Mesenteric fat pad (tissue), 1 donor: ENCODE data around the gene PXDN. TPM values are rescaled to one million over a fixed set of nuclear protein-coding genes. Genes with fewer than 3 reads are reported as not detected.
"Not testable (repeated sequence)": the region's sequence is repeated elsewhere in the genome, so short reads cannot be mapped to it uniquely, and the experiment has no call there.

Experiments used
- DNase-seq: peaks from one replicate; pipeline ENCODE4 v3.0.0-alpha.2; 2020; ENCODE audit warnings: low spot score
- total RNA-seq: library from RNA; stranded (reverse); fragmentation: NEBNext Ultra II Directional; extraction: Animal tissue kit (Norgen Biotek cat#: 25700); gene quantifications from one replicate; pipeline ENCODE4 v1.2.1, GENCODE V29; 2021
- donor health status: DM: yes; HTN: yes; CAD: no.

The PXDN gene
- total RNA-seq, 1 donor from 2014 or later, result 228 TPM

GRCh38 chr2:1635823-1636222 is 108.5 kb downstream of the PXDN start:
- DNase-seq, result peak; percentile 76

GRCh38 chr2:1634681-1635341 is 109.5 kb downstream of the PXDN start:
- peak; percentile 84 for DNase-seq

GRCh38 chr2:1633936-1634587 is 110.3 kb downstream of the PXDN start:
- DNase-seq, result peak; percentile 83

DNA sequence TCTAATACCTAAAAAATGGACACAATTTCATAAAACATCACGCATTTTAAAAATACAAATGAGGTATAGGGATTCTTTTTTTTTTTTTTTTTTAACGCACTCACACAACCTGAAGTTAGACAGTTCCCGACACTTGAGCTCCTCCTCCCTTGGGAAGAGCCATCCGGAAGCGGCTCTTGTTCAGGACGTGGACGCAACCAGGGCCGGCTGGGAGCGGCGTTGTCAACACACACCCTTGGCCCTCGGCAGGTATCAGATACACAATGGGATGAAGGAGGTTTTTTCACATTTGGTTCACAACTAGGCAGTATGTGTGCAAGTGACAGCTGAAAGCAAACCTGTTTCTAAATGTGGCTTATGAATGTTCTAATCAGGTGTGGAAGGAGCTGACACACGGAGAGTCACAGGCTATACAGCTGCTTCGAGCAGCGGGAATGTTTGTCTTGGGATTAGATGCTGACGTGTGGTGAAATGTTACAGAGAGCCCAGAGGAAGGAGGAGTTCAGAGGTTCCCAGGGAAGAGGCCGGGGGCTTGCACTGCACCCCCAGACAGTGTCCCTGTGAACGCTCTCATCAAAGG is 111.1 kb downstream of the PXDN start:
- DNase-seq, result peak; percentile 60

DNA sequence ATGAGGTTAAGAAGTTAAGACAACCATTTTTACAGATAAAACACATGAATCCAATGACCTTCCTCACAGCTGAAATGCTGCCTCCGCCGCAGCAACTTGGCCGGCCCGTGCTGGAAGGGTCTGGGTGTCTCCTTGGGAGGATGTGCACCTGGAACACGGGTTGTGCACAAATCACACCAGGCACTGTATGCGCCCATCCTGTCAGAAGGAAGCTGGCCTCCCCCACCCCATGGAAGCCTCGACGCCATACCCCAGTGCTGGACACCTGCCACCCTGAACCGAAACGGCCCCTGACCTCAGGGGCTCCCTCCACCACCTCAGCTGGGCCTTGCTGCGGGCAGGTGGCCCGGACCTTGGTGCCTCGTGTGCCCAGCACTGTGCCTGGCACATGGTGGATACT is 111.8 kb downstream of the PXDN start:
- peak; percentile 83 for DNase-seq

- DNase-seq, result peak; percentile 22
Measured at GRCh38 chr2:1632002-1632348, 112.3 kb downstream of the PXDN start.

DNA sequence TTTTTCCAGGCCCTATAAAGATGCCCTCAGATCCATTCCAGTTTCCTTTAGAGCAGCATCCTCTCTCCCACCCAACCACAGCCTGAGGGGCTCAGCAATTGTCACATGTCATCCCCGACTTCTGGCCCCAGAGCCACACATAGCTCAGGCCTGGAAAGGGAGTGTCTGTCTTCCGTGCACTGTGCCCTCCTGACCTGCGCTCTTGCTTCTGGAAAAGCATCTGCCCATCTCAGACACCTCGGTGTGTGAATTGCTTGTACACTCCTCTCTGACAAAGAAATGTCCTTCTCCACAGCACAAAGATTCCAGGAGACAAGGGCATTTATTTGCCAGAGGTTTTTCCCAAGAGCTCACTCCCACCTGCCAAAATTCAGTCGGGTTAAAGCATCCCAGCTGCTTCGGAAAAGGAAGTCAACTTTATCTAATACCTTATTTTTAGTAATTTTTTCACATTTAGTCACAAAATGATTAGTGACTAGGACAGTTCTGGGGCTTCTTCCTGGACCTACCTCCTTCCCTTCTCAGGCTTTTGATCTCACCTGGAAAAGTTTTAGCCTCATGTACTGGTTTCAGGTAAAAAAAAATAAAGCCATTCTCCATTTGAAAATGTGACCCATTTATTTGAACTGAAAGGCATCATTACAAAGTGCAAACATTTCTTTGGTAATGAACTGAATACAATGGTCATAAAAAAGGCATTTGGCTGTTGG is 112.9 kb downstream of the PXDN start:
- DNase-seq, result peak; percentile 41

DNA sequence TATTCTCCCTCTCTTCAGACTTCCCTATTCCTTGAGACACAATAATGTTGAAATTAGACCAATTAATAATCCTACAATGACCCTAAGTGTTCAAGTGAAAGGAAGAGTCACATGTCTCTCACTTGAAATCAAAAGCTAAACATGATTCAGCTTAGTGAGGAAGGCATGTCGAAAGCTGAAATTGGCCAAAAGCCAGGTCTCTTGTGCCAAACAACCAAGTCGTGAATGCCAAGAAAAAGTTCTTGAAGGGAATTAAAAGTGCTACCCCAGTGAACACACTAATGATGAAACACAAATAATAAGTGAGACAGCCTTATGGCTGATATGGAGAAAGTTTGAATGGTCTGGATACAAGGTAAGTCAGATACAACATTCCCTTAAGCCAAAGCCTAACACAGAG is 115.4 kb downstream of the PXDN start:
- DNase-seq, result peak; percentile 22

- peak; percentile 47 for DNase-seq
Measured at GRCh38 chr2:1627628-1628381, 116.5 kb downstream of the PXDN start.

DNA sequence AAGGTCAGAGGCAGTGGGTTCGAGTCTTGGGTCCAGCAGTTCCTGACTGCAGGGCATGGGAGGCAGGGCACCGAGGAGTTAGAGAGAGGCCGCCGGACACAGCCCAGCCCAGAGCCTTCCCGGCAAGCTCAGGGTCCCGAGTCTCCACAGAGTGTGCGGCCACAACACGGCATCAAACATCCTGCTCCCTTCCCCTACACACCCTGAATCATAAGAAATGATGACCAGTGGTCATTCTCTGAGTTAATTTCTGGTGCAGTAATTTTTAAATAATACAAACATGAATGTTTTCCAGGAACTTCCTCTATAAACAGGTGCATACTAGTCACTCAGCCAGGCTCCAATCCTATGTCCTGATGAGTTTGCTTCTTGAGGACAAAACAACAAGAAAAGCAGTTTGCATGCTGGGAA is 118.0 kb downstream of the PXDN start:
- DNase-seq, result peak; percentile 64

DNA sequence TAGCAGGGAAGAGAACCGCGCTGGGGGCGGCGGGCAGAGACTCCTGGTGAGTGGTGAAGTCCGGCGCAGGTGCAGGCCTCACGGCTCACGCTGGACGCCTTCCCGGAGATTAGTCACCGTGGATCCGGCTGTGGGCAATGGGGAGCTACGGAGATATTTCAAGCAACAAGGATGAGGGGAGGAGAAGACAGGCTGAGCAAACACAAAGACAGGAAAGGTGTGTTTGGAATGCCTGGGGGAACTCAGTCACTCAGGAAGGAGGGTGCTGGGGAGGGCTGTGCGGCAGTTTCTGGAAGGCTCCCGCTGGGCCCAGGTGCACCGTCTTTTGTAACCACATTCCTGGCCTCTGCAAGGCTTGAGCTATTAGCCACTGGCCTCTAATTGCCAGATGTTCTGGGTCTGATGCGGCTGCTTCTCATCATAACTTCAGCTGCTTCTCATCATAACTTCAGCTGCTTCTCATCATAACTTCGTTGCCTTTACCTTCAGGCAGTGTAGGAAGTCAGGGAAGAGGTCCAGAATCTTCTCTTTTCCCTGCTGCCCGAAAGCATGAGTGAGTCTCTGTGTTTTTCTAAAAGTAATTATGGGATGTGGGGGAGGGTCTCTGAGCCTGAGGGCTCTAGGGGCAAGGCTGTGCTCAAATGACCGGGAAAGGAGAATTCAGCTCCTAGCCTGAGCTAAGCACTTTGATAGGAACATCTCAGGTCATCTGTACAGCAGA is 118.9 kb downstream of the PXDN start:
- peak; percentile 88 for DNase-seq

DNA sequence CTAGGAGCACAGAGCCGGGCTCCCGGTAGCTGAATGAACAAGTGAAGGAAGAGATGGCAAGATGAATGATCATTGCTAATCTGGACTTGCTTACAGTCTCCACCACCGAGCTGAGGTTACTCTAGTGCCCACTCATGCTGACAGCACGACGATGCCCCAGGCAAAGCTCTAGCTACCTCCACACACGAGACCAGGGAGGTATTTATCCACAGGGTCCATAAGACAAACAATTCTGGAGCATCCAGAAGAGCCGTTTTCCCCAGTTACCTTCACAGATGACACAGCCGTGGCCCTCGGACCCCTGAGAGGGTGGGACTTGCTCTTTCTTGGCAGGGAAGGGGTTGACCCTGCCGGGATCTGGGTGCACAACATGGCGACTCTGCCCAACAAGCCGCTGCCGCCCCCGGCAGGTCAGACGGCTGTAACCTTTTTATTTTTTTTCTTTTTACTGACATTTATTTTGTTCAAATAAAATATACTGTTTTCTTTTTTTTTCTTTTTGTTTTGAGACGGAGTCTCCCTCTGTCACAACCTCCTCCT is 120.3 kb downstream of the PXDN start:
- peak; percentile 73 for DNase-seq

DNA sequence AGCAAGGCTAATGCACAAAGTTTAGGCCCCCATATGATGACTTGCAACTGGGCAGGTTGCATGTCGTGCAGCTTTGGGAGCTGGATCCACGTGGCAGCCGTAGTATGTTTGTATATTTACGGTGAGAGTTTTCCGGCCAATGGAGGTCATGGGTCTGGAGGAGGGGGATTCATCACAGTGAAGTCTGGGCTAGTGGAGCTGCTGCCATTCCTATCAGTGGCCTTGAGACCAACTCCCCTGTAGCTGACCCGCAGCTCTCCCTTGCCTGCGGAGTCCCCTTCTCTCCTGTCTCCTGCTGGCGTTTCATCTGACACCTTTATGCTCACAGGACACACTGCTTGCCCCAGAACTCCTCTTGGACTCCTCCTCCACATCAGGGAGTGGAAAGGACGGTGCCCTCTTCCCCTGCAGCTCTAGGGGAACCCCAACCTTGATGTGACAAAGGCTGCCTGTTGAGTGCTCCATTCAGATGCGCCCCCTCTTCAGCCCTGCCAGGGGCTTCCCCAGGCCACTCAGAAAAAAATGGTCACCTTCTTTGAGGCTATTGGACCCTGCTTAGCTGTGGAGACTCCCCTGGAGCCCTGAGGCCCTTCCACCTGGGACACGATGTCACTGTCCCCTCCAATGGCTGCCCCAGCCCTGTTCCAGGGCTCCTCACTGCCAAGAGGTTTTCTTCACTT is 121.7 kb downstream of the PXDN start:
- DNase-seq, result peak; percentile 59

DNA sequence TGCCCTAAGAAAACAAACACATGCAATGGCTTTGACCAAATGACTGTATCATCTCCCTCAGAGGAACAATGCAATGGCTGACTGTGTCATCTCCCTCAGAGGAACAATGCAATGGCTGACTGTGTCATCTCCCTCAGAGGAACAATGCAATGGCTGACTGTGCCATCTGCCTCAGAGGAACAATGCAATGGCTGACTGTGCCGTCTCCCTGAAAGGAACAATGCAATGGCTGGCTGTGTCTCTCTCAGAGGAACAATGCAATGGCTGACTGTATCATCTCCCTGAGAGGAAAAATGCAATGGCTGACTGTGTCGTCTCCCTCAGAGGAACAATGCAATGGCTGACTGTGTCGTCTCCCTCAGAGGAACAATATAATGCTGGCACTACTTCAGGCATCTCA is 122.3 kb downstream of the PXDN start:
- not testable (repeated sequence) for DNase-seq

DNA sequence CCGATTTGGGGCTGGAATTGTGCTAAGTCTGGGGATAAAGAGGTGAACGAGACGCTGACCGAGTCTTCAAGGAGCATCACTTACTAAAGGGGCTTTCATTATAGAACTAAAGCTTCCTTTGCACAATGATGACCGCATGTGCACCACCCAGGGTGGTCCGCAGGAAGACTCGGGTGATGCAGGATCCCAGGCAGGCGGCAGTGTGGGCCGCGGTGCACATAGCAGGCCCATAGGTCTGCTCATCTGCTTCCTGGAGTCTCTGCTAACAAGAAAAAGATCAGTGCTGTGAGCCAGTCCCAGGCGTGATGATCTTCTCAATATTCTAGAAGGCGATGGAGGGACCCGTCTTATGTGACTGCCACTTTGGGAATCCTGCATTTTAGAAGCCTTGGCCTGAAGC is 122.8 kb downstream of the PXDN start:
- peak; percentile 51 for DNase-seq

GRCh38 chr2:1621041-1621440 is 123.3 kb downstream of the PXDN start:
- no peak for DNase-seq

DNA sequence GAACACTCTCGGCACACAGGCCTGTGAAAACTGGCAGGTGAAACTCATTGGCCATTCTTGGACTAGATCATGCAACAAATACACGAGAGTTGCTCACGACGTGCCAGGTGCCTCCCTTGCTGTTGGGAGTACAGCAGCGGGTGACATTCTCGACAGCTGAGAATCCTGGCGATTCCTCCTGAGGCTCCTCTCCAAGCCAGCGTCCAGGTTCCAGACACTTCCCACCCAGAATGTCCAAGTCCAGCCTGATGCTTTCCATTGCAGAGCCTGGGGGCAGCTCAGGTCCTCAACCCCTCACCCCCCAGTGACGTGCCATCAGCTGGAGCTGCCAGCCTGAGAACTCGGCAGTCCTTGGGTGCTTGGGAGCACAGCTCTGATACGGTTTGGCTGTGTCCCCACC is 124.2 kb downstream of the PXDN start:
- peak; percentile 81 for DNase-seq

DNA sequence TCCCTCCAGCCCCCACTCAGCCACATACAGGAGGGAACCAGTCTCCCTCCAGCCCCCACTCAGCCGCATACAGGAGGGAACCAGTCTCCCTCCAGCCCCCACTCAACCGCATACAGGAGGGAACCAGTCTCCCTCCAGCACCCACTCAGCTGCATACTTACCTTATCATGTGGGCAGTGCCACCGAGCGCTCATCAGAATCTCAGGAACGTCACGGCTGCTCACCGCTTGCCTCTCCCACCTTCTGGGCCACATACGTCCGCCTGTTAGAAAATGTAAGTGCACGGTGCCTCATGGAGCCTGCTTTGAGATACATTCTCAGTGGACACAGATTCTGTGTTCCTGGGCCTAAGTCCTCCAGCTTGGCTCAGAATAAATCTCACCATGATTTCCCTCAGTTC is 124.8 kb downstream of the PXDN start:
- DNase-seq, result peak; percentile 18

GRCh38 chr2:1618974-1619373 is 125.3 kb downstream of the PXDN start:
- no peak for DNase-seq
